Transverse colon (tissue), 4 donors: ENCODE results near the gene RGS7. TPM values are rescaled to one million over a fixed set of nuclear protein-coding genes. Genes with fewer than 3 reads are reported as not detected.

Experiments
- DNase-seq: peaks from one replicate; pipeline ENCODE4 v3.0.0-alpha.2; 2019
- H3K27ac ChIP-seq, 4 donors: fragments of 200-600 bp; sonication (generic); 2 replicates each; pipeline ENCODE4 v1.5.1; 2016 to 2018; ENCODE audit warnings: inconsistent platforms in 4 of 4
- H3K27me3 ChIP-seq: fragments of 200-600 bp; sonication (generic); 2 replicates; pipeline ENCODE4 v1.5.1; 2017; ENCODE audit warnings: inconsistent platforms
- H3K36me3 ChIP-seq, 4 donors: fragments of 200-600 bp; sonication (generic); 2 replicates each; pipeline ENCODE4 v1.5.1; 2017 to 2019; ENCODE audit warnings: inconsistent platforms in 4 of 4
- H3K4me1 ChIP-seq, 4 donors: fragments of 200-600 bp; sonication (generic); 2 replicates each; pipeline ENCODE4 v1.5.1; 2017 to 2020; ENCODE audit warnings: inconsistent platforms in 4 of 4
- H3K4me3 ChIP-seq, 4 donors: fragments of 200-600 bp; sonication (generic); 1 replicate in 1 of 4; 2 replicates in 3 of 4; pipeline versions ENCODE4 v1.5.1 to v1.6.1; 2017 to 2019; ENCODE audit warnings: inconsistent platforms in 4 of 4
- H3K9me3 ChIP-seq, 2 donors: fragments of 200-600 bp; sonication (generic); 2 replicates each; pipeline ENCODE4 v1.5.1; 2017 to 2019; ENCODE audit warnings: inconsistent platforms in 2 of 2
- CTCF ChIP-seq, 5 experiments: fragments of 200-600 bp in 3 of 5; fragments of 450-650 bp in 2 of 5; sonication (generic) in 3 of 5; IDR thresholded peaks; 1 replicate in 2 of 5; 2 replicates in 3 of 5; pipeline ENCODE4 v1.5.1; 2016 to 2017; ENCODE audit warnings: antibody characterized with exemption in 5 of 5, inconsistent platforms in 3 of 5, mild to moderate bottlenecking in 2 of 5, moderate library complexity in 1 of 5
- EP300 ChIP-seq: sonication (generic); formaldehyde crosslinking; IDR thresholded peaks from one replicate; pipeline ENCODE4 v1.6.1; 2017; ENCODE audit warnings: antibody characterized with exemption, low read depth
- POLR2A ChIP-seq: fragments of 450-650 bp; IDR thresholded peaks from one replicate; pipeline ENCODE4 v1.6.1; 2016; ENCODE audit warnings: antibody characterized with exemption, mild to moderate bottlenecking, moderate library complexity
- POLR2AphosphoS5 ChIP-seq, 3 donors: sonication (generic); formaldehyde crosslinking; IDR thresholded peaks; one replicate each; pipeline ENCODE4 v1.6.1; 2016; ENCODE audit warnings: antibody characterized with exemption in 3 of 3
- WGBS, 2 donors: methylation state at CpG; one replicate each; pipeline ENCODE4 v1.1.5; 2018; ENCODE audit warnings: low coverage in 1 of 2; 5-methylcytosine and 5-hydroxymethylcytosine counted together
- in situ Hi-C, 4 donors: fragments of 200-750 bp; cut with MboI; loops; one replicate each; pipeline versions ENCODE4 v1.15.0 to v1.15.1; 2017; ENCODE audit warnings: low sequenced_read_pairs in 3 of 4, low pct_ligation_motif_present in 1 of 4, low pct_unique_long_range_greater_than_20kb in 1 of 4
- intact Hi-C: fragments of 100-400 bp; cut with DNase I; formaldehyde crosslinking; loops from one replicate; pipeline ENCODE4 v1.15.1; 2023; ENCODE audit warnings: low total_unique reads
- total RNA-seq, 4 donors: library from RNA; depleted of rRNA; stranded (reverse); fragments of >200 nt; gene quantifications; one replicate each; pipeline ENCODE4 v1.1.0, GENCODE V29; 2016

RGS7 gene
- total RNA-seq, 4 donors from 2014 or later, result 1.5 to 2.0 TPM; not detected in 2

- Histone ChIP-seq H3K36me3 (no peaks in the 10 kb centered on the region), H3K4me3 (no peak overlapping the region), H3K4me1 (no peaks in the 10 kb centered on the region), H3K27me3 (no peaks in the 10 kb centered on the region), H3K27ac (no peak overlapping the region), H3K9me3 (no peaks in the 10 kb centered on the region)
- no peak for TF ChIP-seq CTCF (IDR thresholded peaks at IDR 0.05)
- TF ChIP-seq POLR2A, result no peak
- TF ChIP-seq POLR2AphosphoS5 (IDR thresholded peaks at IDR 0.05), result no peak
- no peak for TF ChIP-seq EP300
- no peak for DNase-seq
- intact Hi-C loops, result loop anchor here (1.0 kb wide), 1 partner anchor 33 kb away; no protein-coding TSS in a partner anchor
- in situ Hi-C loops, result no loop called here
- WGBS, 2 donors, result 71 to 82% methylated on average over 3 of the region's 3 CpGs
These were observed 251.9 kb downstream of the RGS7 start for GRCh38 chr1:241105147-241105546.

GRCh38 chr1:241102664-241103063, 254.3 kb downstream of the RGS7 start:
- intact Hi-C loops, result no loop called here
- Histone ChIP-seq H3K27me3 (no peaks in the 10 kb centered on the region), H3K4me3 (no peak overlapping the region), H3K27ac (no peak overlapping the region), H3K36me3 (no peaks in the 10 kb centered on the region), H3K9me3 (no peaks in the 10 kb centered on the region), H3K4me1 (no peaks in the 10 kb centered on the region)
- in situ Hi-C loops, result no loop called here
- DNase-seq, result no peak
- TF ChIP-seq CTCF (IDR thresholded peaks at IDR 0.05) (no peak), EP300 (no peak), POLR2AphosphoS5 (IDR thresholded peaks at IDR 0.05) (no peak), POLR2A (no peak)
- 51 to 67% methylated on average over 1 of the region's 1 CpG for WGBS, 2 donors

GRCh38 chr1:241101622-241102021, 255.4 kb downstream of the RGS7 start:
- intact Hi-C loops, result no loop called here
- whole genome bisulfite sequencing, 2 donors, result 76 to 79% methylated on average over 2 to 3 of the region's 3 CpGs
- no peak for TF ChIP-seq EP300
- no peak for TF ChIP-seq POLR2AphosphoS5 (IDR thresholded peaks at IDR 0.05)
- no peak for TF ChIP-seq POLR2A
- no peak for TF ChIP-seq CTCF (IDR thresholded peaks at IDR 0.05)
- in situ Hi-C loops, result no loop called here
- Histone ChIP-seq H3K36me3 (no peaks in the 10 kb centered on the region), H3K27me3 (no peaks in the 10 kb centered on the region), H3K9me3 (no peaks in the 10 kb centered on the region), H3K27ac (no peak overlapping the region), H3K4me1 (no peaks in the 10 kb centered on the region), H3K4me3 (no peak overlapping the region)
- no peak for DNase-seq

- Histone ChIP-seq H3K9me3 (no peaks in the 10 kb centered on the region), H3K27ac (no peak overlapping the region), H3K36me3 (no peaks in the 10 kb centered on the region), H3K4me3 (no peak overlapping the region), H3K4me1 (no peaks in the 10 kb centered on the region), H3K27me3 (no peaks in the 10 kb centered on the region)
- DNase-seq, result no peak
- no peak for TF ChIP-seq EP300
- TF ChIP-seq POLR2AphosphoS5 (IDR thresholded peaks at IDR 0.05), result no peak
- TF ChIP-seq POLR2A, result no peak
- TF ChIP-seq CTCF (IDR thresholded peaks at IDR 0.05), result no peak
- 86 to 97% methylated on average over 5 of the region's 5 CpGs for WGBS, 2 donors
- intact Hi-C loops, result no loop called here
- in situ Hi-C loops, result no loop called here
These were observed 259.5 kb downstream of the RGS7 start for GRCh38 chr1:241097479-241097878.
